ENCODE results near the gene NECTIN1. TPM values are rescaled to one million over a fixed set of nuclear protein-coding genes. Genes with fewer than 3 reads are reported as not detected.

Gene NECTIN1
- total and polyA plus RNA-seq, 2 of the 13 experiments (the other 11 are each of a cell fraction or from before 2014, with no cell fraction given) = 3.9 to 7.3 TPM

DNA sequence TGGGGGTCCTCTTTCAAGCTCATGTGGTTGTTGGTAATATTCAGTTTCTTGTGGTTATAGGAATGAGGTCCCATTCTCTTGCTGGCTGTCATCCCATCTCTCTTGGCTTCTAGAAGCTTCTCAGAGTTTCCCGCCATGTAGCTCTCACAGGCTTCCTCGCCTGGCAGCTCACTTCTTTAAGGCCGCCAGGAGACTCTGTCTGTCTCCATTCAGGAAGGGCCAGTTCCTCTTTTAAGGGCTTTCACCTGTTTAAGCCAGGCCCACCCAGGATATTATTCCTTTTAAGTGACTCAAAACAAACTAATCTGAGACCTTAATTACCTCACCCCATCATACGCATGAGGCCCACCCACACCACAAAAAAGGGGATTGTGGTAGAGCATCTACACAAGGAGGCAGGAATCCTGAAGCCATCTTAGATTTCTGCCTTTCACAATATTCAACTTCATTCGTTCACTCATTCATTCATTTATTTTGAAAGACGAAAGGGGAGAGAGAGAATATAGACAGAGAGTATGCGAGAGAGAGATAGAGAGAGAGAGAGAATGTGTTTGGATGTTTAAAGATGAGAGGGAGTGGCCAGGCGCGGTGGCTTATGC is 42.3 kb upstream of the NECTIN1 start:
- FAIRE-seq = no peak
- TF ChIP-seq RCOR2 (CRISPR knock-in tag; IDR thresholded peaks at IDR 0.05) = no peak
- TF ChIP-seq NFIC (IDR thresholded peaks at IDR 0.05; ENCODE audit: low read length) = no peak
- no peak for TF ChIP-seq TBP (CRISPR knock-in tag; IDR thresholded peaks at IDR 0.05)
- TF ChIP-seq KAT7 (CRISPR knock-in tag; IDR thresholded peaks at IDR 0.05; ENCODE audit: borderline replicate concordance) = no peak
- no peak for TF ChIP-seq ZNF557 (CRISPR knock-in tag; IDR thresholded peaks at IDR 0.05)
- TF ChIP-seq TOE1 (CRISPR knock-in tag; IDR thresholded peaks at IDR 0.05) = no peak
- no peak for TF ChIP-seq RFXANK (CRISPR knock-in tag; IDR thresholded peaks at IDR 0.05)
- no peak for TF ChIP-seq HDAC6 (IDR thresholded peaks at IDR 0.05; ENCODE audit: low read depth, low read length)
- TF ChIP-seq, protein P1, sequence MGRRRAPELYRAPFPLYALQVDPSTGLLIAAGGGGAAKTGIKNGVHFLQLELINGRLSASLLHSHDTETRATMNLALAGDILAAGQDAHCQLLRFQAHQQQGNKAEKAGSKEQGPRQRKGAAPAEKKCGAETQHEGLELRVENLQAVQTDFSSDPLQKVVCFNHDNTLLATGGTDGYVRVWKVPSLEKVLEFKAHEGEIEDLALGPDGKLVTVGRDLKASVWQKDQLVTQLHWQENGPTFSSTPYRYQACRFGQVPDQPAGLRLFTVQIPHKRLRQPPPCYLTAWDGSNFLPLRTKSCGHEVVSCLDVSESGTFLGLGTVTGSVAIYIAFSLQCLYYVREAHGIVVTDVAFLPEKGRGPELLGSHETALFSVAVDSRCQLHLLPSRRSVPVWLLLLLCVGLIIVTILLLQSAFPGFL (CRISPR knock-in tag; IDR thresholded peaks at IDR 0.05) = no peak
- no peak for TF ChIP-seq REXO4 (CRISPR knock-in tag; IDR thresholded peaks at IDR 0.05; ENCODE audit: borderline replicate concordance)
- WGBS (ENCODE audit: low lambda C conversion rate) = 58% methylated on average over 9 of the region's 9 CpGs
- H4K20me1 ChIP-seq (ENCODE audit: insufficient read depth, low read length) = 0 out of 2 replicates have a peak, but pooled peaks cover 5% of the 10 kb centered on the region
- intact Hi-C loops (cut with micrococcal nuclease; ENCODE audit: unreplicated experiment) (no loop called here), in situ Hi-C loops (cut with HindIII; ENCODE audit: extremely low pct_ligation_motif_present, low pct_unique_long_range_greater_than_20kb) (no loop called here)
- ChIA-PET CTCF (ENCODE audit: low intra/inter-chr PET ratio, low total read pairs) (no interaction called here), POLR2A (no interaction called here)
- H3K36me3 ChIP-seq (replicated peaks in 1 of 2; ENCODE audit: control insufficient read depth in 1 of 2, insufficient read depth in 2 of 2, low read length in 2 of 2) = no peaks in the 10 kb centered on the region
- ATAC-seq = no peak
- H3K4me3 ChIP-seq (replicated peaks in 1 of 3; ENCODE audit: insufficient read depth in 1 of 3, low read depth in 2 of 3, low read length in 3 of 3) = no peak overlapping the region
- DNase-seq (ENCODE audit: low spot score) = no peak
- no peak overlapping the region for H3K27ac ChIP-seq (ENCODE audit: extremely low read length, insufficient read depth, low read length)
- no TSS peak for BruUV-seq (replicated peaks)
- H3K79me2 ChIP-seq (ENCODE audit: insufficient read depth, low read length) = no peaks in the 10 kb centered on the region
- peaks cover 0 to 9% of the 10 kb centered on the region in 2 experiments; a peak in 1 of 5 replicates for H3K27me3 ChIP-seq (ENCODE audit: control insufficient read depth in 1 of 2, insufficient read depth in 2 of 2, low read length in 2 of 2)
- no peak overlapping the region for H2AFZ ChIP-seq (ENCODE audit: low read length)
- H3K9ac ChIP-seq (ENCODE audit: insufficient read depth, low read depth, low read length) = no peak overlapping the region
- no peak overlapping the region for H3K4me2 ChIP-seq (ENCODE audit: low read depth, low read length)
- H3K9me3 ChIP-seq (ENCODE audit: low read length) = no peaks in the 10 kb centered on the region
- H3K4me1 ChIP-seq (ENCODE audit: insufficient read depth, low read length) = no peaks in the 10 kb centered on the region

Data from HepG2 (cell line).